GM13977 (cell line): ENCODE data around the gene MCU.
"Not testable (repeated sequence)": the region's sequence is repeated elsewhere in the genome, so short reads cannot be mapped to it uniquely, and the experiment has no call there.

Source experiments
- DNase-seq: peaks from one replicate; pipeline ENCODE4 v3.0.0; 2012; ENCODE audit warnings: low spot score
- CTCF ChIP-seq: IDR thresholded peaks from 2 replicates; pipeline ENCODE4 v1.5.1; 2012; ENCODE audit warnings: mild to moderate bottlenecking, control low read depth; ENCODE audit not compliant: insufficient read depth; ENCODE audit errors: extremely low read depth, missing control alignments
- in situ Hi-C: fragments of 300-500 bp; cut with MboI; formaldehyde crosslinking; loops from one replicate; pipeline ENCODE4 v1.12.0; 2022; ENCODE audit warnings: low sequenced_read_pairs, low pct_unique_long_range_greater_than_20kb, mixed read lengths, inconsistent platforms; ENCODE audit not compliant: unreplicated experiment

Gene MCU

GRCh38 chr10:72756674-72757385, 64.9 kb downstream of the MCU start:
- no peak for TF ChIP-seq CTCF
- in situ Hi-C loops = no loop called here
- DNase-seq = no peak

GRCh38 chr10:72757732-72758131, 65.8 kb downstream of the MCU start:
- in situ Hi-C loops = no loop called here
- no peak for DNase-seq
- TF ChIP-seq CTCF = no peak

GRCh38 chr10:72758930-72759329, 67.0 kb downstream of the MCU start:
- in situ Hi-C loops, DNase-seq: not testable (repeated sequence)

GRCh38 chr10:72759584-72759983, 67.6 kb downstream of the MCU start:
- in situ Hi-C loops = no loop called here
- no peak for DNase-seq
- no peak for TF ChIP-seq CTCF

GRCh38 chr10:72761498-72761897, 69.6 kb downstream of the MCU start:
- no peak for TF ChIP-seq CTCF
- no peak for DNase-seq
- in situ Hi-C loops = no loop called here

GRCh38 chr10:72762042-72762441, 70.1 kb downstream of the MCU start:
- no peak for DNase-seq
- in situ Hi-C loops = no loop called here

More at GRCh38 chr10:72762042-72762441, 70.1 kb downstream of the MCU start:
- TF ChIP-seq CTCF = no peak
